Activated CD8-positive, alpha-beta T cell treated with anti-CD3 and anti-CD28 coated beads for 36 hours (primary cell): ENCODE results near the gene TTYH3. TPM values are rescaled to one million over a fixed set of nuclear protein-coding genes. Genes with fewer than 3 reads are reported as not detected.

Experiments used
- ATAC-seq: fragments of 200-7000 bp; cut with Tn5 transposase; one replicate; pipeline ENCODE4 v1.10.0; 2021; ENCODE audit warnings: mild to moderate bottlenecking, moderate library complexity
- CTCF ChIA-PET: fragments of 350-600 bp; sonication (Branson Sonifier 250); formaldehyde crosslinking; loops from one replicate; lab custom pipeline; 2021; ENCODE audit warnings: antibody characterized with exemption; lab: Charles Lee
- POLR2A ChIA-PET: fragments of 350-600 bp; sonication (Branson Sonifier 250); formaldehyde crosslinking; loops from one replicate; lab custom pipeline; 2021; ENCODE audit warnings: antibody characterized with exemption; lab: Charles Lee
- DNase-seq: peaks from one replicate; pipeline ENCODE4 v3.0.0-alpha.2; 2020
- H3K27ac Mint-ChIP-seq: one replicate; pipeline ENCODE4 v1.8.0; 2021; ENCODE audit warnings: mild to moderate bottlenecking, mixed read lengths
- H3K27me3 Mint-ChIP-seq: one replicate; pipeline ENCODE4 v1.8.0; 2021; ENCODE audit warnings: mixed read lengths
- H3K36me3 Mint-ChIP-seq: one replicate; pipeline ENCODE4 v1.8.0; 2021; ENCODE audit warnings: low read depth, mixed read lengths
- H3K4me1 Mint-ChIP-seq: one replicate; pipeline ENCODE4 v1.8.0; 2021; ENCODE audit warnings: low read depth, mixed read lengths
- H3K4me3 Mint-ChIP-seq: one replicate; pipeline ENCODE4 v1.8.0; 2021; ENCODE audit warnings: mild to moderate bottlenecking, moderate library complexity, mixed read lengths
- H3K9me3 Mint-ChIP-seq: one replicate; pipeline ENCODE4 v1.8.0; 2021; ENCODE audit warnings: mixed read lengths
- CTCF ChIP-seq: fragments of 200-600 bp; IDR thresholded peaks from one replicate; pipeline ENCODE4 v1.8.0; 2022; ENCODE audit warnings: antibody characterized with exemption, mild to moderate bottlenecking
- intact Hi-C: fragments of 100-400 bp; cut with micrococcal nuclease; formaldehyde crosslinking; loops from one replicate; pipeline ENCODE4 v1.10.0; 2022
- total RNA-seq, 2 experiments: library from RNA; stranded (reverse); gene quantifications; one replicate each; pipeline ENCODE4 v1.2.3, GENCODE V29; 2021

Gene TTYH3
- total RNA-seq, 2 experiments from 2014 or later: 30.3 to 32.3 TPM

- Mint-ChIP-seq H3K4me1 (peaks cover 7% of the 10 kb centered on the region), H3K4me3 (no peak overlapping the region), H3K27ac (no peak overlapping the region), H3K9me3 (no peaks in the 10 kb centered on the region), H3K27me3 (no peaks in the 10 kb centered on the region), H3K36me3 (no peaks in the 10 kb centered on the region)
- intact Hi-C loops: no loop called here
- no peak for ATAC-seq
- DNase-seq: no peak
- CTCF ChIA-PET: interaction anchor here (2.7 kb wide), 1 partner anchor 96 kb away, joined by 6 read pairs; no protein-coding TSS in a partner anchor
- no peak for TF ChIP-seq CTCF
- POLR2A ChIA-PET: no interaction called here
These were observed 18.5 kb upstream of the TTYH3 start for GRCh38 chr7:2613098-2613930.

- H3K4me3 Mint-ChIP-seq: no peak overlapping the region
- ChIA-PET CTCF (interaction anchor here (2.7 kb wide), 1 partner anchor 96 kb away, joined by 6 read pairs; no protein-coding TSS in a partner anchor), POLR2A (interaction anchor here (0.6 kb wide), 2 partner anchors 17 to 578 kb away, joined by 3 to 4 read pairs; partner anchors contain the start of gene TTYH3)
- no peaks in the 10 kb centered on the region for H3K27me3 Mint-ChIP-seq
- DNase-seq (no peak), ATAC-seq (no peak)
- no peaks in the 10 kb centered on the region for H3K9me3 Mint-ChIP-seq
- H3K4me1 Mint-ChIP-seq: peaks cover 4% of the 10 kb centered on the region
- H3K27ac Mint-ChIP-seq: no peak overlapping the region
- H3K36me3 Mint-ChIP-seq: no peaks in the 10 kb centered on the region
- TF ChIP-seq CTCF: no peak
- intact Hi-C loops: no loop called here
These were observed 17.7 kb upstream of the TTYH3 start for GRCh38 chr7:2613931-2614600.

GRCh38 chr7:2614631-2615330 lies 17.0 kb upstream of the TTYH3 start:
- CTCF ChIA-PET: interaction anchor here (2.7 kb wide), 1 partner anchor 95 kb away, joined by 6 read pairs; no protein-coding TSS in a partner anchor
- no peaks in the 10 kb centered on the region for H3K36me3 Mint-ChIP-seq
- intact Hi-C loops: no loop called here
- H3K4me1 Mint-ChIP-seq: no peaks in the 10 kb centered on the region
- H3K9me3 Mint-ChIP-seq: no peaks in the 10 kb centered on the region
- POLR2A ChIA-PET: interaction anchor here (0.6 kb wide), 2 partner anchors 17 to 577 kb away, joined by 3 to 4 read pairs; partner anchors contain the start of gene TTYH3
- H3K4me3 Mint-ChIP-seq: no peak overlapping the region
- no peak for TF ChIP-seq CTCF
- no peak overlapping the region for H3K27ac Mint-ChIP-seq
- no peak for DNase-seq
- H3K27me3 Mint-ChIP-seq: no peaks in the 10 kb centered on the region
- ATAC-seq: no peak

GRCh38 chr7:2616387-2617324 lies 15.1 kb upstream of the TTYH3 start:
- no peak for ATAC-seq

More at GRCh38 chr7:2616387-2617324, 15.1 kb upstream of the TTYH3 start:
- TF ChIP-seq CTCF: no peak
- DNase-seq: no peak
- no peaks in the 10 kb centered on the region for H3K27me3 Mint-ChIP-seq
- H3K27ac Mint-ChIP-seq: no peak overlapping the region
- no peak overlapping the region for H3K4me3 Mint-ChIP-seq
- intact Hi-C loops: no loop called here
- no peaks in the 10 kb centered on the region for H3K36me3 Mint-ChIP-seq
- H3K4me1 Mint-ChIP-seq: no peaks in the 10 kb centered on the region
- POLR2A ChIA-PET: no interaction called here
- CTCF ChIA-PET: no interaction called here
- no peaks in the 10 kb centered on the region for H3K9me3 Mint-ChIP-seq
